Transverse colon (tissue), 4 donors: Measurements from ENCODE around the gene LCORL. TPM values are rescaled to one million over a fixed set of nuclear protein-coding genes. Genes with fewer than 3 reads are reported as not detected.
"Not testable (repeated sequence)": the region's sequence is repeated elsewhere in the genome, so short reads cannot be mapped to it uniquely, and the experiment has no call there.

Source experiments
- DNase-seq: peaks from one replicate; pipeline ENCODE4 v3.0.0-alpha.2; 2019
- H3K27ac ChIP-seq, 4 donors: fragments of 200-600 bp; sonication (generic); 2 replicates each; pipeline ENCODE4 v1.5.1; 2016 to 2018; ENCODE audit warnings: inconsistent platforms in 4 of 4
- H3K27me3 ChIP-seq: fragments of 200-600 bp; sonication (generic); 2 replicates; pipeline ENCODE4 v1.5.1; 2017; ENCODE audit warnings: inconsistent platforms
- H3K36me3 ChIP-seq, 4 donors: fragments of 200-600 bp; sonication (generic); 2 replicates each; pipeline ENCODE4 v1.5.1; 2017 to 2019; ENCODE audit warnings: inconsistent platforms in 4 of 4
- H3K4me1 ChIP-seq, 4 donors: fragments of 200-600 bp; sonication (generic); 2 replicates each; pipeline ENCODE4 v1.5.1; 2017 to 2020; ENCODE audit warnings: inconsistent platforms in 4 of 4
- H3K4me3 ChIP-seq, 4 donors: fragments of 200-600 bp; sonication (generic); 1 replicate in 1 of 4; 2 replicates in 3 of 4; pipeline versions ENCODE4 v1.5.1 to v1.6.1; 2017 to 2019; ENCODE audit warnings: inconsistent platforms in 4 of 4
- H3K9me3 ChIP-seq, 2 donors: fragments of 200-600 bp; sonication (generic); 2 replicates each; pipeline ENCODE4 v1.5.1; 2017 to 2019; ENCODE audit warnings: inconsistent platforms in 2 of 2
- EP300 ChIP-seq: sonication (generic); formaldehyde crosslinking; IDR thresholded peaks from one replicate; pipeline ENCODE4 v1.6.1; 2017; ENCODE audit warnings: antibody characterized with exemption, low read depth
- POLR2A ChIP-seq: fragments of 450-650 bp; IDR thresholded peaks from one replicate; pipeline ENCODE4 v1.6.1; 2016; ENCODE audit warnings: antibody characterized with exemption, mild to moderate bottlenecking, moderate library complexity
- POLR2AphosphoS5 ChIP-seq, 3 donors: sonication (generic); formaldehyde crosslinking; IDR thresholded peaks; one replicate each; pipeline ENCODE4 v1.6.1; 2016; ENCODE audit warnings: antibody characterized with exemption in 3 of 3
- WGBS, 2 donors: methylation state at CpG; one replicate each; pipeline ENCODE4 v1.1.5; 2018; ENCODE audit warnings: low coverage in 1 of 2; 5-methylcytosine and 5-hydroxymethylcytosine counted together
- in situ Hi-C, 4 donors: fragments of 200-750 bp; cut with MboI; loops; one replicate each; pipeline versions ENCODE4 v1.15.0 to v1.15.1; 2017; ENCODE audit warnings: low sequenced_read_pairs in 3 of 4, low pct_ligation_motif_present in 1 of 4, low pct_unique_long_range_greater_than_20kb in 1 of 4
- intact Hi-C: fragments of 100-400 bp; cut with DNase I; formaldehyde crosslinking; loops from one replicate; pipeline ENCODE4 v1.15.1; 2023; ENCODE audit warnings: low total_unique reads
- total RNA-seq, 4 donors: library from RNA; depleted of rRNA; stranded (reverse); fragments of >200 nt; gene quantifications; one replicate each; pipeline ENCODE4 v1.1.0, GENCODE V29; 2016
- TF ChIP-seq, protein P1 (sequence below), 5 experiments: fragments of 200-600 bp in 3 of 5; fragments of 450-650 bp in 2 of 5; sonication (generic) in 3 of 5; IDR thresholded peaks; 1 replicate in 2 of 5; 2 replicates in 3 of 5; pipeline ENCODE4 v1.5.1; 2016 to 2017; ENCODE audit warnings: antibody characterized with exemption in 5 of 5, inconsistent platforms in 3 of 5, mild to moderate bottlenecking in 2 of 5, moderate library complexity in 1 of 5

LCORL gene
- total RNA-seq, 4 donors from 2014 or later: 14.7 to 162 (median 28.5) TPM

- TF ChIP-seq POLR2A: no peak
- TF ChIP-seq POLR2AphosphoS5 (IDR thresholded peaks at IDR 0.05): no peak
- TF ChIP-seq, protein P1, sequence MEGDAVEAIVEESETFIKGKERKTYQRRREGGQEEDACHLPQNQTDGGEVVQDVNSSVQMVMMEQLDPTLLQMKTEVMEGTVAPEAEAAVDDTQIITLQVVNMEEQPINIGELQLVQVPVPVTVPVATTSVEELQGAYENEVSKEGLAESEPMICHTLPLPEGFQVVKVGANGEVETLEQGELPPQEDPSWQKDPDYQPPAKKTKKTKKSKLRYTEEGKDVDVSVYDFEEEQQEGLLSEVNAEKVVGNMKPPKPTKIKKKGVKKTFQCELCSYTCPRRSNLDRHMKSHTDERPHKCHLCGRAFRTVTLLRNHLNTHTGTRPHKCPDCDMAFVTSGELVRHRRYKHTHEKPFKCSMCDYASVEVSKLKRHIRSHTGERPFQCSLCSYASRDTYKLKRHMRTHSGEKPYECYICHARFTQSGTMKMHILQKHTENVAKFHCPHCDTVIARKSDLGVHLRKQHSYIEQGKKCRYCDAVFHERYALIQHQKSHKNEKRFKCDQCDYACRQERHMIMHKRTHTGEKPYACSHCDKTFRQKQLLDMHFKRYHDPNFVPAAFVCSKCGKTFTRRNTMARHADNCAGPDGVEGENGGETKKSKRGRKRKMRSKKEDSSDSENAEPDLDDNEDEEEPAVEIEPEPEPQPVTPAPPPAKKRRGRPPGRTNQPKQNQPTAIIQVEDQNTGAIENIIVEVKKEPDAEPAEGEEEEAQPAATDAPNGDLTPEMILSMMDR (IDR thresholded peaks at IDR 0.05): no peak
- TF ChIP-seq EP300: no peak
- DNase-seq: no peak
- in situ Hi-C loops (loop anchor here in 3 of 4 donors (25.0 kb wide), 2 partner anchors 425 to 450 kb away; partner anchors contain the start of gene LAP3 (in 2 of the 3)), intact Hi-C loops (no loop called here)
- H3K27ac ChIP-seq: no peak overlapping the region
- no peaks in the 10 kb centered on the region for H3K36me3 ChIP-seq
- peaks cover 16 to 39% (median 24%) of the 10 kb centered on the region in 4 donors for H3K4me1 ChIP-seq
- 62 to 66% methylated on average over 3 of the region's 3 CpGs for WGBS, 2 donors
- no peak overlapping the region for H3K4me3 ChIP-seq
- no peaks in the 10 kb centered on the region for H3K27me3 ChIP-seq
- H3K9me3 ChIP-seq: no peaks in the 10 kb centered on the region
Measured at GRCh38 chr4:18012134-18012806, 9.3 kb downstream of the LCORL start.

- TF ChIP-seq, protein P1 (IDR thresholded peaks at IDR 0.05): no peak
- TF ChIP-seq EP300: no peak
- no peak for TF ChIP-seq POLR2A
- no peak for TF ChIP-seq POLR2AphosphoS5 (IDR thresholded peaks at IDR 0.05)
- H3K4me1 ChIP-seq: peaks cover 9 to 18% (median 13%) of the 10 kb centered on the region in 4 donors
- no peak for DNase-seq
- H3K36me3 ChIP-seq: no peaks in the 10 kb centered on the region
- no peaks in the 10 kb centered on the region for H3K27me3 ChIP-seq
- no peak overlapping the region for H3K4me3 ChIP-seq
- in situ Hi-C loops (loop anchor here in 3 of 4 donors (25.0 kb wide), 2 partner anchors 420 to 445 kb away; partner anchors contain the start of gene LAP3 (in 2 of the 3)), intact Hi-C loops (no loop called here)
- no peaks in the 10 kb centered on the region for H3K9me3 ChIP-seq
- H3K27ac ChIP-seq: no peak overlapping the region
Measured at GRCh38 chr4:18007625-18008024, 13.9 kb downstream of the LCORL start.

GRCh38 chr4:18006432-18006831, 15.1 kb downstream of the LCORL start:
- H3K36me3 ChIP-seq, H3K4me3 ChIP-seq, DNase-seq, H3K9me3 ChIP-seq, H3K27me3 ChIP-seq, H3K27ac ChIP-seq, H3K4me1 ChIP-seq, intact Hi-C loops: not testable (repeated sequence)
- WGBS, 2 donors: 80 to 86% methylated on average over 1 of the region's 1 CpG
- in situ Hi-C loops: loop anchor here in 3 of 4 donors (25.0 kb wide), 2 partner anchors 419 to 444 kb away; partner anchors contain the start of gene LAP3 (in 2 of the 3)

- Histone ChIP-seq H3K36me3 (no peaks in the 10 kb centered on the region), H3K4me3 (no peak overlapping the region), H3K27ac (no peak overlapping the region), H3K4me1 (no peaks in the 10 kb centered on the region), H3K27me3 (no peaks in the 10 kb centered on the region), H3K9me3 (no peaks in the 10 kb centered on the region)
- TF ChIP-seq POLR2AphosphoS5 (IDR thresholded peaks at IDR 0.05) (no peak), EP300 (no peak)
- TF ChIP-seq, protein P1 (IDR thresholded peaks at IDR 0.05): no peak
- DNase-seq: no peak
- WGBS, 2 donors: 93% methylated on average over 5 of the region's 5 CpGs
- in situ Hi-C loops: no loop called here
- intact Hi-C loops: no loop called here
Measured at GRCh38 chr4:17997129-17997528, 24.4 kb downstream of the LCORL start.

- Histone ChIP-seq H3K4me3 (no peak overlapping the region), H3K36me3 (no peaks in the 10 kb centered on the region), H3K9me3 (no peaks in the 10 kb centered on the region), H3K4me1 (no peaks in the 10 kb centered on the region), H3K27ac (no peak overlapping the region), H3K27me3 (no peaks in the 10 kb centered on the region)
- in situ Hi-C loops (no loop called here), intact Hi-C loops (no loop called here)
- WGBS, 2 donors: 71 to 87% methylated on average over 2 of the region's 2 CpGs
- TF ChIP-seq, protein P1 (IDR thresholded peaks at IDR 0.05): no peak
- no peak for TF ChIP-seq EP300
- TF ChIP-seq POLR2AphosphoS5 (IDR thresholded peaks at IDR 0.05): no peak
- no peak for TF ChIP-seq POLR2A
- no peak for DNase-seq
Measured at GRCh38 chr4:17995165-17995564, 26.4 kb downstream of the LCORL start.
